NCI-H748 (cell line): ENCODE measurements around the gene CHCHD6.
A peak's percentile ranks its signal among the peaks of the same experiment; 100 is the strongest.

ENCODE experiments used
- DNase-seq: peaks from one replicate; lab custom pipeline; 2025; ENCODE audit not compliant: unreplicated experiment; lab: John Stamatoyannopoulos, UW

CHCHD6 gene

DNA sequence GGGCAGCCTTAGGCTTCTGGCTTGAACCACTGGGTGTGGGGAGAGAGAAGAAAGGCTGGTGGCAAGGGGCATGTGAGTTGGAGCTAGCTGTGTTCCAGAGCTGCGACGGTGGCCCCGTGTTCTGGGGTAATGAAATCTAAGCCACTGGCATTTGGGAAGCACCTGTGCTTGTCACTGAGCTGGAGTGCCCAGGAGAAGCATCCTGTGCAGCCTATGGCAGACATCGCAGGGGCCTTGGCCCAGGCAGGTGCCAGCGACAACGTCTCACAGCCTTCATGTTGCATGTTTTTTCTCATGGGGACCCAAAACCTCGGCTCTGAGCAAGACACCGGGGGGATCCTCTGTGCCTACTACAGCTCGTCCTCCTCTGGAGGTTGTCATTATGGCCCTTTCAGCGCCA lies 187.8 kb downstream of the CHCHD6 start:
- no peak for DNase-seq

- no peak for DNase-seq
Measured at GRCh38 chr3:126893651-126894050, 189.6 kb downstream of the CHCHD6 start.

DNA sequence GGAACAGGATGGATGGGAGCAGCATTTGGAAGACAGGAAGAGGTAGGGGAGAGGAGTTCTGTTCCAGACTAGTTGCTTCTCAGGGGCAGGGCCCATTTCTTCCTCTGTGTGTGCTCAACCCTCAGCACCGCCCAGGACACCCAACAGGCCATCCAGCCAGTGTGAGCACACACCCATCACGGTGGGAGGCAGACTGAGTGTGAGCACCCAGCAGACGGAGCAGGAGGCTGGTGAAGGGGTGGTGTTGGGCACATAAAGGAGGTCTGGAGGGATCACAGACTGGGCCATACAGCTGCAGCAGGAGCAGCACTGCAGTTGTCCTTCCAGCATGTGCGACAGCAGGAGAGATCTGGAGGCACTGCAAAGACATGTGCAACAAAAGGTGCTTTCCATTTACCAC lies 190.4 kb downstream of the CHCHD6 start:
- DNase-seq: no peak

DNA sequence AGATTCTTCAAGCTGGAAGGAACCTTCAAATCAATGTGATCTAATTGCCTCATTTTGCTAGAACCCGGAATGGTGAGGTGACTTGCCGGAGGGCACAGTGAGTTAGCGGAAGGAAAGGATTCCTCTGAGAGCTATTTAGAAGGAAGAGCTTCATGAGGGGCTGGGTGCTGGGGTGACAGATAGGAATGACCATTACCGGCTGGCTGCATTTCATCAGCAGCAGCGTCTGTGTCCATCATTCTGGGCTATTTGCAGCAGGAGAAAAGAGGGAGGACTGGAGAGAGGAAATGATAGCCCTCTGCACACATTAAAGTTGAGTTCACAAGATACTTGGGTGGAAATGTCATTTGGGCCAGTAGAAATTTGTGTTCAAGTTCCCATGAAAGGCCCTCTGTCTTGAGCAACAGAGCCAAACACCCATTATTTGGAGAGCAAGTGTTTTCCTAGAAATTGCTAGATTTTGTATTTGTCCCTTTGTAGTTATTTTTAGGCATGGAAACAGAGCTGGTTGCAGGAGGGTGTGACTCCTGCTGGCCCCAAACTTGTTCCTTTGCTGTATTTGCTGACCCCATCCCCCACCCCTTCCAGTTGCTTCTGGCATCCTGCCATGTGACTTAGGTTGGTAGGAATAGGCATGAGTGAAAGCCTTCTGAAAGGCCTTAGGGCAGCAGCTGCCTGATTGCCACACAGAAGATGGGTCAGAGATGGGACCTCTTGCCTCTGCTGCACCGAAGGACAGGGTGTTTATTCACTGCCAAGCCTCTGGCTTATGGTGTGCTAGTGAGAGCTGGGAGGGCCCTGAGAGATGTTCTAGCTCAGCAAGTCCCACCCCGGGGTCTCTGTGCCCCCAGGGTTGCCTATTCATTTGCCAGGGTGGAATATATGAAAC lies 191.4 kb downstream of the CHCHD6 start:
- peak; percentile 1 for DNase-seq

GRCh38 chr3:126896067-126896441 lies 192.0 kb downstream of the CHCHD6 start:
- no peak for DNase-seq

DNA sequence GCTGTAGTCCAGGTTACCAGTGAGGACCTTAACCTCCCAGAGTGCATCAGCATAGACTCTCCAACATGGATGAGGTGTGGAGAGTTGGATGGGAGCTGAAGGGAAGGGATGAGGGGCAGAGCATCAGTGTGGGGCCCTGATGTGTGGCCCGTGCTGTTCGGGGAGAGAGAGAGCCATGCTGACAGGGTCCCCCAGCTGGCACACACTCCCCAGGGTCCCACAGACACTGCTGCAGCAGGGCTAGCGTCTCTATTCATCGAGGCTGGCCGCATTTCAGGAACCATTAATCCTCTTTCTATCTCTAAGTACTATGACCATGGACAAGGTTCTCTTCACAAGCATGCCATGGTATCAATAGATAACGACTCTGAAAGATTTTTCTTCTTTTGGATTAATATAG lies 192.9 kb downstream of the CHCHD6 start:
- no peak for DNase-seq

DNA sequence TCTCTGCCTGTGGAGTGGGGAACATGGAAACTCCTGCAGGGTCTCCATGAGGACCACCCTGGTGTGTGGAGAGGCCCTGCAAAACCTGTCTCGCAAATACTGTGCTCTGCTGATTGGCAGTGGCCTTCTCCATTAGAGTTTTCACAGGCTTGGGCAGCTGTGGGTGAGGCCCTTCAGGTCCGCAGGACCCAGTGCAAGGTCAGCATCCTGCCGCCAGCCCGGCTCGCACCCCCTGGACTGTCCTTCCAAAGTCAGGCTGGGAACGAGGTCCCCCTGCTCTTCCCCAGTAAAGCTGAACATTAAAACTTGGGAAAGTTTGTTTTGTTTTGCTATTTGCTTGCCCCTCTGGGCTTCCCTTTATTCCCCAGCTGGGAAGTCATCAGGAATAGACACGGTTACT lies 193.9 kb downstream of the CHCHD6 start:
- DNase-seq: no peak

GRCh38 chr3:126900859-126901540 lies 197.0 kb downstream of the CHCHD6 start:
- DNase-seq: no peak

- DNase-seq: no peak
Measured at GRCh38 chr3:126901631-126902030, 197.6 kb downstream of the CHCHD6 start.

DNA sequence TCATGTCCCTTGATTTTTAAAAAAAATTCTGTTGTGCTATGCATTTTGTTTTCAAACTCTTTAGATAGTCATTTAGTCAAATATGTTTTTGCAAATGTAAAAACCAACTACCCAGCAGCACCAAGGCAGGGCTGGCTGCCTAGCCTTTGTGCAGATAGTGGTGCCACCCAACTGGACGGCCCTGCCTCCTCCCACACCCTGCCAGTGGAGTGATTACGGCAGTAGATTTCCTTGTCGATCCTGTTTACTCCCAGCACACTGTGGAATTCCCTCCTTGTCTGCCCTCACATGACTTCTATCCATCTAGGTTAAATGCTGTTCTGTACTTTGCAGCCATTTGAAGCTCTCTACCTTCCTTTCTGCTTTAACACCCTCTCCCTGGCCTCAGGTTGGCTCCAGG lies 199.5 kb downstream of the CHCHD6 start:
- DNase-seq: no peak

GRCh38 chr3:126907557-126907956 lies 203.5 kb downstream of the CHCHD6 start:
- no peak for DNase-seq

DNA sequence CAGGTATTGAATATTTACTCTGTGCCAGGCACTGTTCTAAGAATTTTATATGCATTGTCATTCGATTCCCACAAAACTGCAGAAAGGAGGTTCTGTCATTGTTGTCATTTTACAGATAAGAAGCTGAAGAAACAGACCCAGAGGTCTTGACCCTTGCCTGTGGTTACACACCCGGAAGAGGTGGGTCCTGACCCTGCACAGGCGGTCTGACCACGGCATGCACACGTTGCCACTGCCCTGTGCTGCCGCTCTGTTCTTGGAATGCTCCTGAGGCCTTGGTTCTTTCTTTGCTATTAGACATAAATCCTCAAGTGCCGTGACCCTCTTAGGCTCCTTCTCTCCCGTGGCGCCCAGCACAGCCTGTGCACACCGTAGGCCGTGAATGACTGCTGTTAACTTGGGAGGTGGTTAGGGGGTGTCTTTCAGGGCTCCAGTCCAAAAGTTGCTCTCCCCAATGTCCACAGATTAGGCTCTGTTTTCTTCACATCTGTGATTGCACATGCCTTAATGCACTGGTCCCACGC lies 204.8 kb downstream of the CHCHD6 start:
- DNase-seq: no peak

DNA sequence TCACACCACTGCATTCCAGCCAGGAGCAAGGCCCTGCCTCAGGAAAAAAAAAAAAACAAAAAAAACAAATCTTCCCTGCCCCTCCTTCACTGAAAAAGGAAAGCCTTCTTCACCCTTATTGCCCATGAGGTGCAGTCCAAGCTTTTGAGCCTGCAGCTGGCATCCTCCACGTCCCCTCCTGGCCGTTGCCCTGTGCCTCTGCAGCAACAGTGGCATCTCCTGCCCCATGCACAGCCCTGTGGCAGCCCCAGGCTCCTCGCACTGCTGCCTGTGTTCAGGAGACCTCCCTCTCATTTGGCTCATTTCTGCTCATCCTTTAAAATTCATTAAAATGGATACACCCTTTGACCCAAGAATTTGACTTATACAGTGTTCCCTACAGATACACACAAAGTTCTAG lies 206.2 kb downstream of the CHCHD6 start:
- DNase-seq: no peak

GRCh38 chr3:126911162-126912026 lies 207.4 kb downstream of the CHCHD6 start:
- DNase-seq: no peak

- DNase-seq: no peak
Measured at GRCh38 chr3:126912027-126912422, 208.0 kb downstream of the CHCHD6 start.

GRCh38 chr3:126912491-126913195 lies 208.6 kb downstream of the CHCHD6 start:
- no peak for DNase-seq

DNA sequence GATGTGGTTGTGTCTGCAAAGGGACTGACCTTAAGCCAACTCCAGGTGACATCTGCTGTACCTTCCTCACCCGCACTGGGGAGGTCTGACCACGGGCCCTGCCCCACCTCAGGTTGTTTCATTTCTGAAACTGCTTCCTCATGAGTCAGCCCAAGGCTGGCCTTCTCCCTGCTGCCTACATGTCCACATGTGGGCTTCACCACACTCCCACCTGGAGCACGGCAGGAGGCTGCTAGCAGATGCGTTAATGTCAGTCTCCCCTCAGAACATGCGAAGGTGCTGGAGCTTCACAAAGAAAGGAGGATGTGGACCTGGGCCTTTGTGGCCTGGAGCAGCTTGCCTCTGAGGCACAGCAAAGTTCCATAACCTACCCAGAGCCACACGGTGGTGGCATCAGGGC lies 209.5 kb downstream of the CHCHD6 start:
- DNase-seq: no peak

DNA sequence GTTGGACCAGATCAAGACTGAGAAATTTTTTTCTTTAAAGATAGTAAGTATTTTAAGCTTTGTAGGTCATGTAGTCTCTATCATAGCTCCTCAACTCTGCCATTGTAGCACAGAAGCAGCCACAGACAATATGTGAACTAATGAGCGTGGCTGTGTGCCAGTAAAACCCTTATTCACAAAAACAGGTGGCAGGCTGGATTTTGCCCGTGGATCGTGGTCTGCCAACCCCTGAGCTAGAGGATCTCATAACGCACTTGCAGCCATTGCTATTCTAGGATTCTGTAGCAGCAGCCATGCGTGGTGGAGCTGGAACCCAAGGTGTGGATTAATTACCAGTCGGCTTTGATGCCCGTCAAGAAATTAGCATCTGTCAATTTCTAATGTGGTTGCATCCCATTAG lies 210.2 kb downstream of the CHCHD6 start:
- peak; percentile 0 for DNase-seq

- no peak for DNase-seq
Measured at GRCh38 chr3:126915015-126915414, 211.0 kb downstream of the CHCHD6 start.

DNA sequence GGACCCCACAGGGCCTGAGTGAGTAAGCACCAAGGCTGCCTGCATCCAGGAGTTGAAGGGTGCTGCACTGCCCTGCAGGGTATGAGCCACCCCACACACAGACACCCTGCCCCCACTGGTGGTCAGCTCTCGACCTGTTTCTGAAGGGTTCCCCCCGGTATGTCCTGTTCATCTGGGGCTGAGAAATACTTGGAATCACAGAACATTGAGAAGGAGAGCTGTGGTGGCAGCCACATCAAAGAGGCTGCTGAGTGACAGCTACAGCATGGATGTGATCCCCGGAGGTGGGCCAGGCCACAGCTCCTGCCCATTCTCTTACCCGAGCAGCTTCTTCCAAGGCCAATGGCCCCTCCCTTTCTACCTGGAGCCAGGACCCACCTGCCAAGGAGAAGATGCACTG lies 212.5 kb downstream of the CHCHD6 start:
- DNase-seq: no peak
